Measurements from ENCODE around the gene ABHD1. TPM values are rescaled to one million over a fixed set of nuclear protein-coding genes. Genes with fewer than 3 reads are reported as not detected.

ABHD1 gene
- total RNA-seq, 1 experiment from 2014 or later = not detected

Other genes starting within 250 kb of the ABHD1 start
- 0.50 and 3.3 TPM in 2 replicates for gene MAPRE3, start 153.2 kb upstream of the ABHD1 start, total RNA-seq (2014; rRNA removed; shearing (Covaris generic))
- 52.4 and 57.3 TPM in 2 replicates for gene TMEM214, start 90.8 kb upstream of the ABHD1 start, total RNA-seq (2014; rRNA removed; shearing (Covaris generic))
- 22.8 and 32.7 TPM in 2 replicates for gene AGBL5, start 72.1 kb upstream of the ABHD1 start, total RNA-seq (2014; rRNA removed; shearing (Covaris generic))
- 322 and 334 TPM in 2 replicates for gene OST4, start 52.2 kb upstream of the ABHD1 start, total RNA-seq (2014; rRNA removed; shearing (Covaris generic))
- 168 and 170 TPM in 2 replicates for gene EMILIN1, start 45.2 kb upstream of the ABHD1 start, total RNA-seq (2014; rRNA removed; shearing (Covaris generic))
- gene KHK, start 37.0 kb upstream of the ABHD1 start, total RNA-seq (2014; rRNA removed; shearing (Covaris generic)) = 0.11 and 0.31 TPM in 2 replicates
- gene CGREF1, start 4.7 kb upstream of the ABHD1 start, total RNA-seq (2014; rRNA removed; shearing (Covaris generic)) = 2.1 and 3.1 TPM in 2 replicates
- gene PREB, start 10.8 kb downstream of the ABHD1 start, total RNA-seq (2014; rRNA removed; shearing (Covaris generic)) = 87.4 and 101 TPM in 2 replicates
- not detected in 2 replicates for gene PRR30, start 15.6 kb downstream of the ABHD1 start, total RNA-seq (2014; rRNA removed; shearing (Covaris generic))
- not detected in 2 replicates for gene TCF23, start 25.2 kb downstream of the ABHD1 start, total RNA-seq (2014; rRNA removed; shearing (Covaris generic))
- 104 and 153 TPM in 2 replicates for gene ATRAID, start 88.2 kb downstream of the ABHD1 start, total RNA-seq (2014; rRNA removed; shearing (Covaris generic))
- gene SLC5A6, start 88.5 kb downstream of the ABHD1 start, total RNA-seq (2014; rRNA removed; shearing (Covaris generic)) = 40.8 and 42.0 TPM in 2 replicates
- gene CAD, start 93.6 kb downstream of the ABHD1 start, total RNA-seq (2014; rRNA removed; shearing (Covaris generic)) = 17.0 and 17.6 TPM in 2 replicates
- not detected in 2 replicates for gene SLC30A3, start 139.2 kb downstream of the ABHD1 start, total RNA-seq (2014; rRNA removed; shearing (Covaris generic))
- gene DNAJC5G, start 151.6 kb downstream of the ABHD1 start, total RNA-seq (2014; rRNA removed; shearing (Covaris generic)) = not detected in 2 replicates
- gene TRIM54, start 158.6 kb downstream of the ABHD1 start, total RNA-seq (2014; rRNA removed; shearing (Covaris generic)) = not detected in 2 replicates
- gene UCN, start 184.6 kb downstream of the ABHD1 start, total RNA-seq (2014; rRNA removed; shearing (Covaris generic)) = 0.21 and 6.8 TPM in 2 replicates
- 88.0 and 88.3 TPM in 2 replicates for gene MPV17, start 199.3 kb downstream of the ABHD1 start, total RNA-seq (2014; rRNA removed; shearing (Covaris generic))
- gene GTF3C2, start 232.9 kb downstream of the ABHD1 start, total RNA-seq (2014; rRNA removed; shearing (Covaris generic)) = 36.2 and 46.4 TPM in 2 replicates
- gene EIF2B4, start 246.5 kb downstream of the ABHD1 start, total RNA-seq (2014; rRNA removed; shearing (Covaris generic)) = 29.8 and 52.1 TPM in 2 replicates
- gene SNX17, start 246.8 kb downstream of the ABHD1 start, total RNA-seq (2014; rRNA removed; shearing (Covaris generic)) = 148 and 170 TPM in 2 replicates

Data from SJSA1 (cell line).